Fibroblast of skin of back (primary cell): ENCODE data around the gene ZC3H8.

Source experiments
- DNase-seq: peaks from one replicate; pipeline ENCODE4 v3.0.0-alpha.2; 2013

The ZC3H8 gene

GRCh38 chr2:112163541-112163981, 91.3 kb downstream of the ZC3H8 start:
- DNase-seq: no peak

GRCh38 chr2:112162956-112163355, 91.9 kb downstream of the ZC3H8 start:
- no peak for DNase-seq

- DNase-seq: no peak
Observed at GRCh38 chr2:112162341-112162740, 92.5 kb downstream of the ZC3H8 start.
